GM12801 (cell line): ENCODE data around the gene PRPF6.

Source experiments
- TF ChIP-seq, protein P1 (sequence below): IDR thresholded peaks from one replicate; pipeline ENCODE4 v1.5.1; 2011; ENCODE audit warnings: control low read depth; ENCODE audit not compliant: insufficient read length; ENCODE audit errors: extremely low read depth

Gene PRPF6

DNA sequence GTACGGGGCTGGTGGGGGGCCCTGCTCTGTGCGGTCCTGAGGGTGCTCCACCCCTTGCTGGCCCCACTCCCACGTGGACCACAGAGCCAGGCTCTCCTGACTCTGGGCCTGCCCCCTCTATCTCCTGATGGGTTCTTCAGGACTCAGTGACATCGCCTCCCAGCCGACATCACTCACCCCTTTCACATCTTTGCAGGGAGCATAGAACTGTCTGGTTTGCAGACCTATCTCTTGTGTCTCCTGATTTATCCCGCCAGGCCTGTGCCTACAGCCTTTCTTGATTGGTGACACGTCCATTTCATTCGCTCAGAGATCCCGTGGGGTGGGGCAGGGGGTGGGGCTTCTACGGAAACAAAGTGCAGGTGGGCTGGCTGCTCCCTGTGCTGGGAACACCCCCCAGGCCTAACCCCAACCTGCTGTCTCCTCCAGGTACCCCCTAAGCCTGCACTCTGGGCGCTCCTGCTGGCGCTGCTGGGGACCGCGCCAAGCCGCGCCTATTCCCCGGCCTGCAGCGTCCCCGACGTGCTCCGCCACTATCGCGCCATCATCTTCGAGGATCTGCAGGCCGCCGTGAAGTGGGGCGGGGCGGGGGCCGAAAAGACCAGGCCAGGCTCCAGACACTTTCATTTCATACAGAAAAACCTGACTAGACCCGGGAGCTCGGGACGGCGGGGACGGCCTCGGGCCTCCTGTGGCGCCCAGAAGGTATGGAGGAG lies 56.7 kb downstream of the PRPF6 start:
- TF ChIP-seq, protein P1, sequence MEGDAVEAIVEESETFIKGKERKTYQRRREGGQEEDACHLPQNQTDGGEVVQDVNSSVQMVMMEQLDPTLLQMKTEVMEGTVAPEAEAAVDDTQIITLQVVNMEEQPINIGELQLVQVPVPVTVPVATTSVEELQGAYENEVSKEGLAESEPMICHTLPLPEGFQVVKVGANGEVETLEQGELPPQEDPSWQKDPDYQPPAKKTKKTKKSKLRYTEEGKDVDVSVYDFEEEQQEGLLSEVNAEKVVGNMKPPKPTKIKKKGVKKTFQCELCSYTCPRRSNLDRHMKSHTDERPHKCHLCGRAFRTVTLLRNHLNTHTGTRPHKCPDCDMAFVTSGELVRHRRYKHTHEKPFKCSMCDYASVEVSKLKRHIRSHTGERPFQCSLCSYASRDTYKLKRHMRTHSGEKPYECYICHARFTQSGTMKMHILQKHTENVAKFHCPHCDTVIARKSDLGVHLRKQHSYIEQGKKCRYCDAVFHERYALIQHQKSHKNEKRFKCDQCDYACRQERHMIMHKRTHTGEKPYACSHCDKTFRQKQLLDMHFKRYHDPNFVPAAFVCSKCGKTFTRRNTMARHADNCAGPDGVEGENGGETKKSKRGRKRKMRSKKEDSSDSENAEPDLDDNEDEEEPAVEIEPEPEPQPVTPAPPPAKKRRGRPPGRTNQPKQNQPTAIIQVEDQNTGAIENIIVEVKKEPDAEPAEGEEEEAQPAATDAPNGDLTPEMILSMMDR: no peak

DNA sequence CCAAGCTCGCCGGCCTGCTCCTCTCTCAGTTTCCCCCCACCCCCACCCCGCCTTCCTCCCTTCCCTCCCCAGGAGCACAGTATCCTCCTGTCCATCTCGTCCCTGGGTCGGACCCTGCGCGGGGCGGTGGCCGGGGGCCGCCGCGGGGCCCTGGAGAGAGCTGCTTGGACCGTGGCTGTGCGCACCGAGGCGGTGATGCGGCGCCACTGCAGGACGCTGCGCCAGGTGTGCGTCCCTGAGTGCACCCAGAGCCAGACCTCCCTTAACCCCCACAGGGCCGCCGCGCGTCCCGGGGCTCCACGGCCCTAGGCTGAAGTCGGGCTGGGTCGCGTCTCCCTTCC lies 57.3 kb downstream of the PRPF6 start:
- TF ChIP-seq, protein P1: no peak

GRCh38 chr20:64038565-64039292 lies 57.8 kb downstream of the PRPF6 start:
- TF ChIP-seq, protein P1: no peak

DNA sequence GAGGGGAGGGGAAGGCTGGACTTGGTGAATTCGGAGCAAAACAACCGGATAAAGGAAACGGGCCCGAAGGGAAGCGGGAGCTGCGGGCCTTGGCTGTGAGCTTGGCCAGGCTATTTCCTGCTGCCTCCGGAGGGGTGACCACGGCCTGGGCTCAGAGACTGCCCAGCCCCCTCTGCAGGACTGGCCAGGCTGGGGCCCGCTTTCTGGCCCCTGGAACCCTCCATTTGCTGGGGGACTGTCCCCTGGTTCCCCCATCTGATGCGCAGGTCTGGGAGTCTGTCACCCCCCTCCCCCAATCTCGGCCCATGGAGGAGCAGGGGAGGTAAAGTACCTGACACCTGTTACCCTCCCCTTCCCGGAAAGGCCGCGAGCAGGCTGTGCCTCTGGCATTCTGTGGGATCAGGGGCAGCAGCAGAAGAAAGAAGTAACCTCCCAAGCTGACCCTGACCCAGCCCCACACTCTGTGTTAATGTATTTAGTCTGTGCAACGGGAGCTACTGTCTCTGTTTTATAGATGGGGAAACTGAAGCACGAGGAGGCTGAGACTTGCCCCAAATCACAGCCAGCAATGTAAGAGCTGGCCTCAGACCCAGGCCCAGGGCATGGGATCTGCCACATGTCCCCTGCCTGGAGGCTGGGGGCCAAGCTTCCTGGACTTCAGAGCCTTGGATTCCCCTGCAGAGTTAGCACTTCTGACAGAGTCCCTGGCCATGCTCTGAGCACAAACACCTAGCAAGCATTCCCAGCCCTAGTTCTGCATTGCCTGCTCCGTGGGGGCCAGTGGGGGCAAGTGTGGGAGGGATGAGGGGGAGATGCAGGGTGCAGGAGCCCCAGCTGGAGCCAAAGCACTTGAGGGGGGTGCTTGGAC lies 58.6 kb downstream of the PRPF6 start:
- TF ChIP-seq, protein P1: no peak

DNA sequence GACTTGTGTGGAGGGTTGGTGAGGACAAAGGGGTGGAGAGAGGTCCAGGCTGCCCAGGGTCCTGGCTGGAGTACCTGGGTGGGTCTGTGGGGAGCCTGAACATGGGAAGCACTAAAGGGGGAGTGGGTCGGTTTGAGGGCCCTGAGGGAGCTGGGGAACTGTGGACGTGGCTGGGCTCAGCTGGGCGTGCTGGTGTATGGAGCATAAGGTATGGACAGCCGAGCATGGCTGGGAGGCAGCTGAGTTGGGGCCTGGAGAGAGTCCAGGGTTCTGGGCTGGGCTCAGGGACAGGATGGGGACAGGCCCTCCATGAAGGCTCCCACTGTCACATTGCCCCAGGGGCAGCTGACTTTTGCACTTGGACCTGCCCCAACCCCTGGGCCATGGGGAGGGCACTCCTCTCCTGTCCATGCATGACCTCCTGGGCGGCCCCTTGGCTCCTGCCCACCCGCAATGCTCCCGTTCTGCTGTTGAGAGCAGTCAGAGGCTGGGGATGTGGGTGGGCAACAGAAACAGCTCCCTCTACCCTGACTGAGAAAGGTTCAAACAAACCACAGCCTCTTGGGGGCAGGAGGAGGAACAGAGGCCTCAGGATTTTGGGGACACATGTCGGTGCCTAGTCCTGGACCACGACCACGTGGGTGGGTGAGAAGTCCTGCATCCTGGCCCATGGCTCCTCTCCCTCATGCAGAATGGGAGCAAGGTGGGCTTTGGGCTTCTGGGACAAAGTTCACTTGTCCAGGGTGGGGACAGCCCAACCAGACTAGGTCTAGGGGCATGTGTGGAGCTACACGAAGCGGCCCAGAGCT lies 59.5 kb downstream of the PRPF6 start:
- TF ChIP-seq, protein P1: no peak

DNA sequence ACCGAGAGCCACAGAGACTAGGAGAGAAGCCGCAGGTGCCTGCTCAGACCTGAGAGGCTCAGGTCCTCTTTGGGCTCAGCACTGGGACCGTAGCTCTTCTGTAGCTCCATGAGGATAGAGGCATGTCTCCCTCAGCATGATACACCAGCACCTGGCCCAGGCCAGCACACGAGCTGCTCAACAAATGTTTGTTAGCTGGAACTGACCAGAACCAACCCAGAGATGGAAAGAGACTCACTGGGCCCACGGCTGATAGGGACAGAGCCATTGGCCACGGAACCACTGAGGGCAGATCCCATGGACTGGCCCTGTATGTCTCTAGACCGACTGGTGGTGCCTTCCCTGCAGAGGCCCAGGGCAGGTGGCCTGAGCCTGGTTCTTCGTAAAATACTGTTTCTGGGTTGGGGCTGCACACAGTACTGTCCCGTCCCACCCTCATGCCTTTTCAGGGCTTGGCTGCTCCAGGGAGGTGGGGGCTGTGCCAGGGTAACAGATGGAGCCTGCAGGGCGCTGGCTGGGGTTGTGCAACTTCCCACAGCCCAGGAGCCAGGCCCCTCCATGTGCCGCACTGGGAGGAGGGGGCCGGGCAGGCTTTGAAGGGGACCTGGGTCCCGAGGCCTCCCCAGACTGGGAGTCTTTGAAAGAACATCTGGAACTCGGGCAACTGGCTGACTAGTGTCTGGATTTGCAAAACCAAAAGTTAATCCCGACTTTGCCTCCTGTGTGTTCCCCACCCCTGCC lies 60.3 kb downstream of the PRPF6 start:
- TF ChIP-seq, protein P1: no peak

- TF ChIP-seq, protein P1: no peak
Measured at GRCh38 chr20:64041781-64042053, 60.8 kb downstream of the PRPF6 start.
